Neutrophil (primary cell): ENCODE measurements around the gene ASAP3.
A peak's percentile ranks its signal among the peaks of the same experiment; 100 is the strongest.

Experiments used
- H3K27ac ChIP-seq: fragments of 200-600 bp; sonication (generic); 2 replicates; pipeline ENCODE4 v1.5.1; 2016; ENCODE audit warnings: mild to moderate bottlenecking, moderate library complexity
- H3K27me3 ChIP-seq: fragments of 200-600 bp; sonication (generic); 2 replicates; pipeline ENCODE4 v1.6.0; 2016; ENCODE audit warnings: mild to moderate bottlenecking
- H3K36me3 ChIP-seq: fragments of 200-600 bp; sonication (generic); 2 replicates; pipeline ENCODE4 v1.5.1; 2017
- H3K4me1 ChIP-seq, 2 experiments: fragments of 200-600 bp in 1 of 2; sonication (generic) in 1 of 2; 1 replicate in 1 of 2; 2 replicates in 1 of 2; pipeline versions ENCODE4 v1.5.1 to v1.6.1; 2013 to 2016; ENCODE audit warnings: low read depth in 1 of 2, low read length in 1 of 2, mild to moderate bottlenecking in 1 of 2, moderate library complexity in 1 of 2; ENCODE audit not compliant: control insufficient read depth in 1 of 2, insufficient read depth in 1 of 2
- H3K4me3 ChIP-seq, 2 experiments: fragments of 200-600 bp in 1 of 2; sonication (generic) in 1 of 2; 1 replicate in 1 of 2; 2 replicates in 1 of 2; pipeline ENCODE4 v1.5.1; 2013 to 2016; ENCODE audit warnings: low read depth in 1 of 2, low read length in 1 of 2, mild to moderate bottlenecking in 1 of 2, moderate library complexity in 1 of 2
- H3K9me3 ChIP-seq: fragments of 200-600 bp; sonication (generic); 2 replicates; pipeline ENCODE4 v1.5.1; 2016
- TF ChIP-seq, protein P1 (sequence below): fragments of 200-600 bp; sonication (generic); IDR thresholded peaks from 2 replicates; pipeline ENCODE4 v1.5.1; 2016; ENCODE audit warnings: antibody characterized with exemption

ASAP3 gene

DNA sequence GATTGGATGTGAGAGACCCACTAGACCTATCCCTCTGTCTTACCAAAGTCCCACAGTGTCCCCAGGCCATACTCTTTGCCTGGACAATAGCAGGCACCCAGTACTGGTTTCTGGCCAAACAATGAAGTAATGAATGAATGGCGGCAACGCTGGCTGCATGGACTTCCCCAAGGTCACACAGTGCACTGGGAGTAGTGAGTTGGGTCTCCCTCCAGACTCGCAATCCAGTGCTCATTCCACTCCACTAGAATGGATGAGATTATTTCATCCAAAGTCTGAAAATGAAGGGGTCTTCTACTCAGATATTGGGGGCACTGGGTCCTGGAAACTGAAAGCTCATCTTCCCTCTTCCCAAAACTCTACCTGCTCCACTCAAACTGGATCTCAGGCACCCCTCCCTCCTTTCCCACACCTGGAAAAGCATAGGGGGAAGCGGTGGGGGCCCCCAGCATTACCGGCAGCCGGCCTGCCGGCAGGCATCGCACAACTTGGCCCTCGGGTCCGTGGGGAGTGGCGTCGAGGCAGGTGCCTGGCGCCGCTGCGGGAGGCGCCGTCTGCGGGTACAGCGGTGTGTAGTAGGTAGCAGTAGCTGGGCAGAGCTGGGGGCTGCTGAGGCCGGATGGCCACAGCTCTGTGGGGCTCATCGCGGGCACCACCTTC, 46.2 kb upstream of the ASAP3 start:
- H3K27ac ChIP-seq: peak overlapping the region; percentile 92
- H3K36me3 ChIP-seq: no peaks in the 10 kb centered on the region
- H3K4me3 ChIP-seq: peak overlapping the region; percentile 83 to 89
- peaks cover 96 to 97% of the 10 kb centered on the region in 2 experiments for H3K4me1 ChIP-seq
- TF ChIP-seq, protein P1, sequence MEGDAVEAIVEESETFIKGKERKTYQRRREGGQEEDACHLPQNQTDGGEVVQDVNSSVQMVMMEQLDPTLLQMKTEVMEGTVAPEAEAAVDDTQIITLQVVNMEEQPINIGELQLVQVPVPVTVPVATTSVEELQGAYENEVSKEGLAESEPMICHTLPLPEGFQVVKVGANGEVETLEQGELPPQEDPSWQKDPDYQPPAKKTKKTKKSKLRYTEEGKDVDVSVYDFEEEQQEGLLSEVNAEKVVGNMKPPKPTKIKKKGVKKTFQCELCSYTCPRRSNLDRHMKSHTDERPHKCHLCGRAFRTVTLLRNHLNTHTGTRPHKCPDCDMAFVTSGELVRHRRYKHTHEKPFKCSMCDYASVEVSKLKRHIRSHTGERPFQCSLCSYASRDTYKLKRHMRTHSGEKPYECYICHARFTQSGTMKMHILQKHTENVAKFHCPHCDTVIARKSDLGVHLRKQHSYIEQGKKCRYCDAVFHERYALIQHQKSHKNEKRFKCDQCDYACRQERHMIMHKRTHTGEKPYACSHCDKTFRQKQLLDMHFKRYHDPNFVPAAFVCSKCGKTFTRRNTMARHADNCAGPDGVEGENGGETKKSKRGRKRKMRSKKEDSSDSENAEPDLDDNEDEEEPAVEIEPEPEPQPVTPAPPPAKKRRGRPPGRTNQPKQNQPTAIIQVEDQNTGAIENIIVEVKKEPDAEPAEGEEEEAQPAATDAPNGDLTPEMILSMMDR: no peak
- H3K27me3 ChIP-seq: no peaks in the 10 kb centered on the region
- no peaks in the 10 kb centered on the region for H3K9me3 ChIP-seq

DNA sequence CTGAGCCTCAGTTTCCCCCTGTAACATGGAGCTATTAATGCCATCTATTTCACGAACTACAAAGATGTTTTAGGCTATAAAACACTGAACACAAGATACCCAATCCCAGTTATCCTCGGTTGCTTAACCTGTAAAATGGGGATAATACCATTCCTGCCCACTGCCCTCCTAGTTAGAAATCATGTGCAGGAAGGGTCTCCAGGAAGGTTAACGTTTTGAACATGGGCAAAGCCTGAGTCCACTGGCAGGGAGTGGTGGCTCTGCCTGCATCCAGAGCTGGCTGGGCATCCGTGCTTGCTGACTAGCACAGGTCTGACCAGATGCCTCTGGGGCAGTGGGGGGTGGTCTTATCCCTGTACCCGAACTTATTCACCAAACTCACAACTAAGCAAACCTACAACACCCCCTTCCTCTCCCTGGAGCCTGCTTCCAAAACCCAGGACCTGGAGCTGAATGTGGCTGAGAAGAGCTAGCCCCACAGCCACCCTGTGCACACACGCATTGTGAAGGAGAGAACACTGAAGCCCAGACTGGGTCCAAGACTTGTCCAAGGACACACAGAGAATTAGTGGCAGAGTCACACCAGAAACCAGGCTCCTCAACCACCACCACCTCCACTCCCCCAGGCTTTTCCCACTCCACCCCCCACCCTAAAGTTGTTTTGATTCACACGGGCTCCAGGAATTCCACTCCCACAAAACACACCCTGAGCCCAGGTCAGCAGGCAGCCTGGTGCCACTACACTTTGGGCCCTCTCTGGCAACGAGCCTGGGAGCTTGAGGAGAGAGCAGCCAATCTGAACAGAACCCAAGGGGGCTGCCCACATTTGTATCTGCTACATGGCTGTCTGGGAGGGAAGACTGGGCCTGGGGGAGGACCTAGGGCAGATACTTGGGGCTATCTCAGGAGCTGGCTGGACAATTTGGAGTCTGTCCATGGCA, 45.4 kb upstream of the ASAP3 start:
- Histone ChIP-seq H3K9me3 (no peaks in the 10 kb centered on the region), H3K4me3 (peak overlapping the region; percentile 83 to 89), H3K36me3 (no peaks in the 10 kb centered on the region), H3K27me3 (no peaks in the 10 kb centered on the region), H3K4me1 (peaks cover 98% of the 10 kb centered on the region in 2 experiments), H3K27ac (peak overlapping the region; percentile 92)
- TF ChIP-seq, protein P1: no peak

DNA sequence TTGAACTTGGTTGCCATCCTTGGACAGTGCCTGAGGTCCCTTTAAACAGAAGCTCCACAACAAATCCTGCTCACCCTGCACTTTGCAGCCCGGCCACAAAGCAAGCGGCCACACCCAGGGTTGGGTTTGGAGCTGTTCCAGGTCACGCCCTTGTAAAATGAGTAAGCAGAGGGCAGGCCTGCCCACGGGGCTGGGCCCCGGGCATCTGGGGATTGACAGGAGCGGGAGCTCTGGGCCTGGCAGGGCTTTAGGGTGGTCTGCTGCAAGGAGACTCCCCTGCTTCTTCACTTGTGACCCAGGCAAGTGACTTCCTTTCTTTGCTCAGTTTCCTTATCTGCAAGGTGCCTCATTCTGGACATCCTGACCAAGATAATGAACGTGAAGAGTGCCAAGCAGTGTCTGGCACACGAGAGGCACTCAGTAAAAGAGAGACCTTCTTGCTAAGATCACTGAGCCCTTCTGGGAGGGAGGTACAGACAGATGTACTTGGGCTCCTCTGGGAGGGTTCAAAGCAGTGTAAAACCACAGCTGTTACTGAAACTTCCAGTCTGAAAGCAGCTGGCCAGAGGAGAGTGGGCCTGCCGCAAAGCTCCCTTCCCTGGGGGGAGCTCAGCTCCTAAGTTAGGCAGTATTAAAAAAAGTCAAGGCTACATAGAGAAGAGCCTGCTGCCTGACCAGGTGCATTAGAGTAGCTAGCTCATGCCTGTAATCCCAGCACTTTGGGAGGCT, 44.4 kb upstream of the ASAP3 start:
- Histone ChIP-seq H3K4me3 (peak overlapping the region; percentile 83 to 89), H3K27me3 (no peaks in the 10 kb centered on the region), H3K9me3 (no peaks in the 10 kb centered on the region), H3K4me1 (peaks cover 98% of the 10 kb centered on the region in 2 experiments), H3K27ac (peak overlapping the region; percentile 92), H3K36me3 (no peaks in the 10 kb centered on the region)
- TF ChIP-seq, protein P1: peak; percentile 52

GRCh38 chr1:23527900-23528249, 43.9 kb upstream of the ASAP3 start:
- peaks cover 98% of the 10 kb centered on the region in 2 experiments for H3K4me1 ChIP-seq
- peak overlapping the region; percentile 83 to 89 for H3K4me3 ChIP-seq
- peak overlapping the region; percentile 92 for H3K27ac ChIP-seq
- no peaks in the 10 kb centered on the region for H3K27me3 ChIP-seq
- no peaks in the 10 kb centered on the region for H3K36me3 ChIP-seq
- TF ChIP-seq, protein P1: no peak
- no peaks in the 10 kb centered on the region for H3K9me3 ChIP-seq

DNA sequence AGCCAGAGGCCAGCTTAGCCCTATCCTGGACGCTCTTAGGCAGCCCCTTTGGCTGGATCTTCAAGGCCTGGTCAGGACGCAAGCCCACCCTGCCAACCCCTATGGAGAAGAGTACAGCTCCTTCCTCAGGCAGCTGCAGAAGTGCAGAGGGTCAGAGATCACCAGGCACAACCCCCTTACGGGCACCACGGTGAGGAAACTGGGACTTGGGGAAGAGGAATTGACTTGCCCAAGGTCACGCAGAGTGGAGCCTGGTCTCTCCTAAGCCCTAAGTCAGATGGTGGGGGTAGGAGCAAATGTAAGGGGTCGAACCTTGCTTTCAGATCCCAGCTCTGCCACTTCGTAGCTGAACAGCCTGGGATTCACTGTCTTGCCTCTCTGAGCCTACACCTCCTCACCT, 43.4 kb upstream of the ASAP3 start:
- TF ChIP-seq, protein P1: no peak
- Histone ChIP-seq H3K27ac (peak overlapping the region; percentile 92), H3K4me1 (peaks cover 98% of the 10 kb centered on the region in 2 experiments), H3K9me3 (no peaks in the 10 kb centered on the region), H3K36me3 (no peaks in the 10 kb centered on the region), H3K27me3 (no peaks in the 10 kb centered on the region), H3K4me3 (peak overlapping the region; percentile 83 to 89)
